Smooth muscle cell (in vitro differentiated cells): ENCODE measurements around the gene GPR157. TPM values are rescaled to one million over a fixed set of nuclear protein-coding genes. Genes with fewer than 3 reads are reported as not detected.

Experiments
- DNase-seq: peaks from one replicate; lab custom pipeline; 2025; ENCODE audit not compliant: unreplicated experiment; lab: John Stamatoyannopoulos, UW
- H2AFZ ChIP-seq: fragments of 200-600 bp; sonication (generic); 2 replicates; pipeline ENCODE4 v1.6.0; 2016; ENCODE audit warnings: antibody characterized with exemption, low read depth, mild to moderate bottlenecking
- H3F3A ChIP-seq: fragments of 200-600 bp; sonication (generic); 2 replicates; pipeline ENCODE4 v1.6.0; 2017; ENCODE audit warnings: antibody characterized with exemption, low read depth
- H3K27ac ChIP-seq: fragments of 200-600 bp; sonication (generic); 2 replicates; pipeline ENCODE4 v1.5.1; 2016; ENCODE audit warnings: low read depth, mild to moderate bottlenecking
- H3K27me3 ChIP-seq: fragments of 200-600 bp; sonication (generic); 2 replicates; pipeline ENCODE4 v1.6.1; 2016; ENCODE audit warnings: low read depth, mild to moderate bottlenecking
- H3K36me3 ChIP-seq: fragments of 200-600 bp; sonication (generic); 2 replicates; pipeline ENCODE4 v1.5.1; 2016; ENCODE audit warnings: low read depth
- H3K4me1 ChIP-seq: fragments of 200-600 bp; sonication (generic); 2 replicates; pipeline ENCODE4 v1.5.1; 2016; ENCODE audit warnings: low read depth
- H3K4me2 ChIP-seq: fragments of 200-600 bp; sonication (generic); 2 replicates; pipeline ENCODE4 v1.6.0; 2016; ENCODE audit warnings: mild to moderate bottlenecking
- H3K4me3 ChIP-seq: fragments of 200-600 bp; sonication (generic); 2 replicates; pipeline ENCODE4 v1.5.1; 2016; ENCODE audit warnings: mild to moderate bottlenecking
- H3K79me2 ChIP-seq: fragments of 200-600 bp; sonication (generic); 2 replicates; pipeline ENCODE4 v1.6.0; 2016; ENCODE audit warnings: low read depth, mild to moderate bottlenecking
- H3K9ac ChIP-seq: fragments of 200-600 bp; sonication (generic); 2 replicates; pipeline ENCODE4 v1.6.0; 2016; ENCODE audit warnings: low read depth
- H3K9me3 ChIP-seq: fragments of 200-600 bp; sonication (generic); replicated peaks from 2 replicates; pipeline ENCODE4 v1.5.1; 2016; ENCODE audit warnings: low read depth
- H4K20me1 ChIP-seq: fragments of 200-600 bp; sonication (generic); 2 replicates; pipeline ENCODE4 v1.6.0; 2016; ENCODE audit warnings: low read depth
- WGBS: methylation state at CpG from one replicate; pipeline ENCODE4 v1.1.7; 2016; ENCODE audit warnings: low lambda C conversion rate; 5-methylcytosine and 5-hydroxymethylcytosine counted together
- polyA plus RNA-seq: library from polyadenylated mRNA; unstranded; fragments of >200 nt; fragmentation: Nextera tagmentation; extraction: Ambion mirVana; gene quantifications from 2 replicates; pipeline ENCODE4 v1.2.1, GENCODE V29; 2016
- total RNA-seq: library from RNA; depleted of rRNA; stranded (reverse); fragments of >200 nt; gene quantifications from 2 replicates; pipeline ENCODE4 v1.2.3, GENCODE V29; 2014
- TF ChIP-seq, protein P1 (sequence below): fragments of 200-600 bp; sonication (generic); IDR thresholded peaks from 2 replicates; pipeline ENCODE4 v1.5.1; 2017; ENCODE audit warnings: borderline replicate concordance, mild to moderate bottlenecking, antibody characterized with exemption; ENCODE audit not compliant: insufficient read depth, poor library complexity, severe bottlenecking

The GPR157 gene
- total and polyA plus RNA-seq, 2 experiments from 2014 or later, result 1.6 to 2.8 TPM

DNA sequence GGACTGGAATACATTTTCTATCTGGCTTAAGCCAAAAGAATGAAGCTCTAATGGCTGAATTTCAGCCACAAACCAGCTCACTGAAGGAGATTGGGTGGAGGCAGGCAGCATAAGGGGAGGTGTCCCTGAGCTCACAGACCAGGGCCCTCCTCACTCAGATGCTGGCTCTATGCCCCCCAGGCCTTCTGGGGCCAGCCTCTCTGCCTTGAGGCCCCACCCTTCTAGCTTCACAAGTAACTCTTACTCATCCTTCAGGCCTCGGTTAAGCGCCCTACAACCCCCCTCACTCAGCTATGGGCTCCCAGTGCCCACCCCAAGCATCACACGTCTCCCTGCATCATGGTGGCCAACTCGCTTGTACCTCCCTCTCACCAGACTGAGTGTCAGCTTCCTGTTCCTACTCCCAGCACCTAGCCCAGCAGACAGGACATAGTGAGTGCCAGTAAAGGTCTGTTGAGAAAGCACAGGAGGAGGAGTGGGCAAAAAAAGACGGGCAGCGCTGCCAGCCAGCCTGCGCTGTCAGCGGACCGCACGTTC, 40.8 kb upstream of the GPR157 start:
- Histone ChIP-seq H2AFZ (no peak overlapping the region), H3K9ac (no peak overlapping the region), H3F3A (no peaks in the 10 kb centered on the region), H3K27ac (no peak overlapping the region), H3K36me3 (no peaks in the 10 kb centered on the region), H4K20me1 (peaks cover 100% of the 10 kb centered on the region), H3K79me2 (peaks cover 84% of the 10 kb centered on the region), H3K9me3 (no peaks in the 10 kb centered on the region), H3K27me3 (no peaks in the 10 kb centered on the region), H3K4me1 (no peaks in the 10 kb centered on the region), H3K4me3 (no peak overlapping the region), H3K4me2 (no peak overlapping the region)
- no peak for DNase-seq
- WGBS, result 97% methylated on average over 10 of the region's 10 CpGs
- TF ChIP-seq, protein P1, sequence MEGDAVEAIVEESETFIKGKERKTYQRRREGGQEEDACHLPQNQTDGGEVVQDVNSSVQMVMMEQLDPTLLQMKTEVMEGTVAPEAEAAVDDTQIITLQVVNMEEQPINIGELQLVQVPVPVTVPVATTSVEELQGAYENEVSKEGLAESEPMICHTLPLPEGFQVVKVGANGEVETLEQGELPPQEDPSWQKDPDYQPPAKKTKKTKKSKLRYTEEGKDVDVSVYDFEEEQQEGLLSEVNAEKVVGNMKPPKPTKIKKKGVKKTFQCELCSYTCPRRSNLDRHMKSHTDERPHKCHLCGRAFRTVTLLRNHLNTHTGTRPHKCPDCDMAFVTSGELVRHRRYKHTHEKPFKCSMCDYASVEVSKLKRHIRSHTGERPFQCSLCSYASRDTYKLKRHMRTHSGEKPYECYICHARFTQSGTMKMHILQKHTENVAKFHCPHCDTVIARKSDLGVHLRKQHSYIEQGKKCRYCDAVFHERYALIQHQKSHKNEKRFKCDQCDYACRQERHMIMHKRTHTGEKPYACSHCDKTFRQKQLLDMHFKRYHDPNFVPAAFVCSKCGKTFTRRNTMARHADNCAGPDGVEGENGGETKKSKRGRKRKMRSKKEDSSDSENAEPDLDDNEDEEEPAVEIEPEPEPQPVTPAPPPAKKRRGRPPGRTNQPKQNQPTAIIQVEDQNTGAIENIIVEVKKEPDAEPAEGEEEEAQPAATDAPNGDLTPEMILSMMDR, result no peak

DNA sequence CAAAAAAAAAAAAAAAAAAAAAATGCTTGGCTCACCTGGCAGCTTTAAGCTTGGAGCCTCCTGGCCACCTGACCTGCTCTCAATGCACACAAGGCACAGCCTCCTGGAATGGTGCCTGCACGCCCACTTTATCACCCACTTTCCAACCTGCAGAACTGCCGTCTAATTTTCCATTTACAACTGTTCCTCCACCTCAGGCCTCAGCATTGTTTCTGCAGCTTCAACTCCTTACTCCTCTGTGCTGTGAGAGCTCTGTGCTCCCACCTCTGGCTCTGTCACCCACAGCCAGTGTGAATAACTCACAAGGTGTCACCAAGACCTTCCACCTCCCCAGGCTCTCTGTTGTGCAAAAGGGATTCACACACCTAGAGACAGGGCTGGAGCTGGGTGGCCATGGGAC, 38.7 kb upstream of the GPR157 start:
- TF ChIP-seq, protein P1, result no peak
- no peak for DNase-seq
- peaks cover 8% of the 10 kb centered on the region for H3K4me1 ChIP-seq
- H3K4me3 ChIP-seq, result no peak overlapping the region
- no peaks in the 10 kb centered on the region for H3K36me3 ChIP-seq
- no peak overlapping the region for H3K9ac ChIP-seq
- no peaks in the 10 kb centered on the region for H3K9me3 ChIP-seq
- H4K20me1 ChIP-seq, result peaks cover 100% of the 10 kb centered on the region
- no peak overlapping the region for H3K4me2 ChIP-seq
- no peaks in the 10 kb centered on the region for H3F3A ChIP-seq
- H2AFZ ChIP-seq, result no peak overlapping the region
- H3K27ac ChIP-seq, result no peak overlapping the region
- no peaks in the 10 kb centered on the region for H3K27me3 ChIP-seq
- peaks cover 64% of the 10 kb centered on the region for H3K79me2 ChIP-seq
- WGBS, result 85% methylated on average over 2 of the region's 2 CpGs

DNA sequence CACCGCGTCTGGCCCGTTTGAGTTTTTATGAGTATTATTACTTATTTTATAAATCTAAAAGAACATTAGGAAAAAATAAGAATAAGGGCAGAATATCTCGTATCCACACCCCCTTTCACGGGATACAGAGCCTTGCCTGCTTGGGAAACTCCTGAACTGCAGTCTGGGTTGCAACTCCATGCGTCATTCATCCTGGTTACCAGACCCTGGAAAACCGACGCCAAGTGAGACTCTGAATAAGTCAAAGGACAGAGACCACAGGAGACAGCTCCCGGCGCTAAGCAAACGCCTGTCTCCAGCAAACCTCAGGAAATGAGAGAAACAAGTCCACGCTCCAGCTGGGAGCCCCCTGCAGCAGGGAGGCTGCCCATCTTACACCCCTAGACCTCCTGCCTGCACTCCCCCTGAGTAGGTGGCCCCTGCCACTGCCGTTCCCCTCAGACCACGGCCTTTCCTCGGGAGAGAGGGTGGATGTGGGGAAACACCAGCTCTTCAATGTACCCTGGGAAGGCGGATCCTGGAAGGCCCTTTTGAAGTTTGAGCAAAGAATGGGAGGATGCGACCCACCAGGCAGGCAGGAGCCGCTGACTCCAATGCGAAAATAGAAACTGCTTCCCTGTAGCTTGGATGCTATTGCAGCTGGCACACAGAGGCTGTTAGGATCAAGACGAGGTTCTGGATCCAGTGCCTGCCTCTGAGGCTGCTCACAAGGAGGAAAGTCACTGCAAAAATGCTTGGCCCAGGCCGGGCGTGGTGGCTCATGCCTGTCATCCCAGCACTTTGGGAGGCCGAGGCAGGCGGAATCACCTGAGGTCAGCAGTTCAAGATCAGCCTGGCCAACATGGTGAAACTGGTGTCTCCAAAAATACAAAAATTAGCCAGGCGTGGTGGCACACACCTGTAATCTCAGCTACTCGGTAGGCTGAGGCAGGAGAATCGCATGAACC, 37.7 kb upstream of the GPR157 start:
- no peaks in the 10 kb centered on the region for H3K27me3 ChIP-seq
- no peak overlapping the region for H3K4me2 ChIP-seq

More for the DNA sequence above, 37.7 kb upstream of the GPR157 start:
- no peak overlapping the region for H2AFZ ChIP-seq
- DNase-seq, result no peak
- peaks cover 8% of the 10 kb centered on the region for H3K4me1 ChIP-seq
- H3K9me3 ChIP-seq, result no peaks in the 10 kb centered on the region
- no peak overlapping the region for H3K27ac ChIP-seq
- 90% methylated on average over 27 of the region's 27 CpGs for WGBS
- peaks cover 100% of the 10 kb centered on the region for H4K20me1 ChIP-seq
- no peak overlapping the region for H3K9ac ChIP-seq
- TF ChIP-seq, protein P1, result no peak
- H3K4me3 ChIP-seq, result no peak overlapping the region
- H3K79me2 ChIP-seq, result peaks cover 59% of the 10 kb centered on the region
- H3K36me3 ChIP-seq, result no peaks in the 10 kb centered on the region
- no peaks in the 10 kb centered on the region for H3F3A ChIP-seq
